ENCODE measurements around the gene HMCN1.
"Not testable (repeated sequence)": the region's sequence is repeated elsewhere in the genome, so short reads cannot be mapped to it uniquely, and the experiment has no call there.

The HMCN1 gene

GRCh38 chr1:186202271-186202764, 468.1 kb downstream of the HMCN1 start:
- no peak for DNase-seq (ENCODE audit: low read depth in 2 of 2)

- no peak for DNase-seq (ENCODE audit: low read depth in 2 of 2)
These were observed 468.6 kb downstream of the HMCN1 start for GRCh38 chr1:186202776-186203175.

GRCh38 chr1:186206048-186206570, 471.9 kb downstream of the HMCN1 start:
- DNase-seq (ENCODE audit: low read depth in 2 of 2) = no peak

- DNase-seq (ENCODE audit: low read depth in 2 of 2) = no peak
These were observed 473.3 kb downstream of the HMCN1 start for GRCh38 chr1:186207391-186208085.

GRCh38 chr1:186208405-186209129, 474.4 kb downstream of the HMCN1 start:
- DNase-seq (ENCODE audit: low read depth in 2 of 2) = no peak

- no peak for DNase-seq (ENCODE audit: low read depth in 2 of 2)
These were observed 476.1 kb downstream of the HMCN1 start for GRCh38 chr1:186210258-186210657.

- DNase-seq (ENCODE audit: low read depth in 2 of 2) = not testable (repeated sequence)
These were observed 477.4 kb downstream of the HMCN1 start for GRCh38 chr1:186211583-186211982.

GRCh38 chr1:186212568-186213224, 478.5 kb downstream of the HMCN1 start:
- DNase-seq (ENCODE audit: low read depth in 2 of 2) = no peak

- no peak for DNase-seq (ENCODE audit: low read depth in 2 of 2)
These were observed 479.0 kb downstream of the HMCN1 start for GRCh38 chr1:186213225-186213607.

- DNase-seq (ENCODE audit: low read depth in 2 of 2) = no peak
These were observed 480.6 kb downstream of the HMCN1 start for GRCh38 chr1:186214791-186215190.

GRCh38 chr1:186215636-186216035, 481.4 kb downstream of the HMCN1 start:
- no peak for DNase-seq (ENCODE audit: low read depth in 2 of 2)

- no peak for DNase-seq (ENCODE audit: low read depth in 2 of 2)
These were observed 484.6 kb downstream of the HMCN1 start for GRCh38 chr1:186218654-186219352.

- no peak for DNase-seq (ENCODE audit: low read depth in 2 of 2)
These were observed 485.9 kb downstream of the HMCN1 start for GRCh38 chr1:186220067-186220466.

- no peak for DNase-seq (ENCODE audit: low read depth in 2 of 2)
These were observed 486.7 kb downstream of the HMCN1 start for GRCh38 chr1:186220911-186221310.

GRCh38 chr1:186225096-186225495, 490.9 kb downstream of the HMCN1 start:
- no peak for DNase-seq (ENCODE audit: low read depth in 2 of 2)

GRCh38 chr1:186228749-186229148, 494.6 kb downstream of the HMCN1 start:
- no peak for DNase-seq (ENCODE audit: low read depth in 2 of 2)

- no peak for DNase-seq (ENCODE audit: low read depth in 2 of 2)
These were observed 497.8 kb downstream of the HMCN1 start for GRCh38 chr1:186231861-186232436.

GRCh38 chr1:186234976-186235686, 500.9 kb downstream of the HMCN1 start:
- no peak for DNase-seq (ENCODE audit: low read depth in 2 of 2)

- DNase-seq (ENCODE audit: low read depth in 2 of 2) = no peak
These were observed 501.5 kb downstream of the HMCN1 start for GRCh38 chr1:186235696-186236095.

GRCh38 chr1:186236921-186237320, 502.7 kb downstream of the HMCN1 start:
- DNase-seq (ENCODE audit: low read depth in 2 of 2) = no peak

- no peak for DNase-seq (ENCODE audit: low read depth in 2 of 2)
These were observed 505.0 kb downstream of the HMCN1 start for GRCh38 chr1:186239171-186239570.

Measured in stimulated activated CD8-positive, alpha-beta memory T cell treated with anti-CD3 and anti-CD28 coated beads, Interleukin-2, amount 100 ng/mL, for 48 hours (primary cell).